Middle frontal gyrus (tissue), 1 donor: ENCODE measurements around the gene BMP2K.
A peak's percentile ranks its signal among the peaks of the same experiment; 100 is the strongest.

Source experiments
- DNase-seq: peaks from one replicate; pipeline ENCODE4 v3.0.0-alpha.2; 2015; ENCODE audit warnings: low spot score; ENCODE audit errors: extremely low spot score

Gene BMP2K

DNA sequence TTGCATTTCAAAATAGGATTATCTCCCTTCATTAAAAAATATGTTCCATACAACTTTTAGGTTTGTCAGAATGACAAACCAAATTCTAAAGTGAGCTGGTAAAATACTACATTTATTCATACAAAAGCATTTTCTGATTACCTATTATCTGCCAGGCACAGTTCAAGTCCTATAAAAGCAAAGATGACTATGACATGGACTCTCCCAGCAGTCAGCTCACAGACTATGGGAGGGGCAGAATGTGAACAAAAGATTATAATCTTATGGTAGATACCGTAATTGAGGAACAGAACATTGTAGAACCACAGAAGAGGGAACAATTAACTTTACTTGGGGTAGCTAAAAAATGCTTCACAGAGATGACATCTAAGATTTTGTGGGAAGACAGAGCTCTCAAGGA lies 150.7 kb downstream of the BMP2K start:
- no peak for DNase-seq

GRCh38 chr4:78928835-78929234 lies 152.7 kb downstream of the BMP2K start:
- DNase-seq = no peak

GRCh38 chr4:78930016-78930629 lies 154.0 kb downstream of the BMP2K start:
- DNase-seq = no peak

- DNase-seq = no peak
These were observed 160.8 kb downstream of the BMP2K start for GRCh38 chr4:78936989-78937388.

DNA sequence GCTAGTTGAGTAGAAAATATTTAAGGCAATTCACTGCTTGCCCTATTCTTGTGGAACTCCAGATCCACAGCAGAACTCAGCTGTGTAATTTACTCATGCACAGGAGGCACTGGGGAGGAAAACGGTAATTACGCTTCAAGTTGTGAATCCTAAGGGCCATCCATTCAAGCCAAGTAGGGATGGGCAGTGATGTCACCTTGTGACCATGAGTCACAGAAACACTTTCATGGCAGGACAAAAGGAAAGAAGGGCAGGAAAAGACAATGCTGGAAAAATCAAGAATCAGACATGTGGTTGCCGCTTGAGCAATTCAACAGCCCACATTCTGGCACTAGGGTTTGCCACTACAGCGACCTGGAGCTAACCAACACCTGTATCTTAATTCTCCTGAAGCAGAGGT lies 161.7 kb downstream of the BMP2K start:
- no peak for DNase-seq

DNA sequence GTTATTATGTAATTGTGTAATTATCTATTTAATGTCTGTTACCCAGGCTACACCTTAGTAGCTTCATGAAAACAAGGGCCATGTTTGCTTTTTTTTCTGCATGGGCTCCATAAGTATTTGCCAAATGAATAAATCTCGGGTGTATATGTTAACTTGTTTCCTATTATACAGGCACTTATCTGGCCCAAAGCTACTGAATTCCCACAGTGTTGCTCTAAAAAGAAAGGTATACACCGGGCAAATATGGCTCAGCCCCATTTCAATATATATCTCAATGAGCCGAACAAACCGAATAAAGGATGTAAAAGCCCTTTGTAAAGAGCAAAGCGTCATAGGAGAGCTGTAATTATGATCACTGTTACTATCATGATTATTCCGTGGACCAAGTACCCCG lies 162.3 kb downstream of the BMP2K start:
- DNase-seq = no peak

DNA sequence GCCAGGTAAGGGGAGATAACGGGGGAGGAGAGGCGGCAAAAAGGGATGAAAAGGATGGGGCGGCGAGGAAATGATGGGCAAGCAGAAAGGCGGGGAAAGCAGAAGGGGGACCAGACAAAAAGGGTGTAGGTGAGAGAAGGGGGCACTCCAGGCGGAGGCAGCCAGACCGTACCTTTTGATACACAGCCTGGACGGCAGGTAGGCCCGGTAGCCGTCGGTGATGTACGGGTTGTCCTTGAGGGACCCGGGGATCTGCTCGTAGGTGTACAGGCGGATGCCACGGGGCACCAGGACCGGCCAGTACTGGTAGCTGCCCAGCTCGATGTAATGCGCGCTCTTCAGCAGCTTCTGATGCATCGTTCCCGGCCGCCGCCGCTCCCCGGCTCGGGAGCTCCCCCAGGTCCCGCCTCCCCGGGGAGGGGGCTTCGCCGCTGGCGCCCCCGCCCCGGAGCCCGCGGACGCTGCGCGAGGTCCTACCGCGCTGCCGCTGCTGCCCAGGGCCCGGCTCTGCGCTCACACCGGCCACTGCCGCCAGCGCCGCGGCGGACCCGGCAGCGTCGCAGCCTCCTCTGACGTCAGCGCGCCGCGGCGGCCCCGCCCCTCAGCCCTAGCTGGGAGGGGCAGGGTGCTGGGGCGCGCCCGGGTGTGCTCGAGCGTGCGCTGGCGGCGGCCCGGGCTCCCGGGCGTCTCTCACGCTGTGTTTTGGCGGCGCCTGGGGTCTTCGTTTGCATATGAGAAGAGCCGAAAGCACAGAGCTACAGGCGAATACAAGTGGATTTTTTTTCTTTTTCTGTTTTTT lies 162.9 kb downstream of the BMP2K start, which contains the start of gene PAQR3:
Gene PAQR3, minus strand, starts transcription at position 571 of the 799 bp plus-strand sequence. Its CDS starts 214 bp downstream, at position 357.
- DNase-seq = peak; percentile 82

GRCh38 chr4:78939667-78940008 lies 163.5 kb downstream of the BMP2K start:
- no peak for DNase-seq

- DNase-seq = no peak
These were observed 164.6 kb downstream of the BMP2K start for GRCh38 chr4:78940752-78941151.

DNA sequence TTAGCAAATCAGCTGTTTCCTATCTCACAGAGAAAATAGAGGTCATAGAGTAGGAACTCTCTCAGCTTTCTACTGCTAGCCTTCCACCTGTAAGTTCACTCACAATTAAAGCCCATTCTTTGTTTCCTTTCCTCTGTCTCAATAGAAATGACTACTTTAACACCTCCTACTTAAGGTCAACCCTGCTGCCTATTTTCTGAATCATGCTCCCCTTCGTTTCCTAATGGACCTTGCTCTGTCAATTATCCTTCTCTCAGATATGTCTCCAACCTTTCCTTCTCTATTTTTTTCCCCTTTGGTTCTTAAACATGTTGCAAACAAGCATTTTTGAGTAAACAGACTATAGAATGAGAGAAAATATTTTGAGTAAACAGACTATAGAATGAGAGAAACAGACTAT lies 168.2 kb downstream of the BMP2K start:
- DNase-seq = no peak

DNA sequence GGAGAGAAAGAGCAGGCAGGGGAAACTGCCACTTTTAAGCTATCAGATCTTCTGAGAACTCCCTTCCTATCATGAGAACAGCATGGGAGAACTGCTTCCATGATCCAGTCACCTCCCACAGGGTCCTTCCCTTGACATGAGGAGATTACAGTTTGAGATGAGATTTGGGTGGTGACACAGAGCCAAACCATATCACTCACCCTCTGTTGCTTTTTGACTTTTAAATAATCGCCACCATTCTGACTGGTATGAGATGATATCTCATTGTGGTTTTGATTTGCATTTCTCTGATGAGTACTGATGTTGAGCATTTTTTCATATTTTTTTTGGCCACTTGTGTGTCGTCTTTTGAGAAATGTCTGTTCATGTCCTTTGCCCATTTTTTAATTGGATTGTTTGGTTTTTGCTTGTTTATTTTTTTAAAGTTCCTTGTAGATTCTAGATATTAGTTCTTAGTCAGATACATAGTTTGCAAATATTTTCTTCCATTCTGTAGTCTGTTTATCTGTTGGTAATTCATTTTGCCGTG lies 169.6 kb downstream of the BMP2K start:
- no peak for DNase-seq

- DNase-seq = no peak
These were observed 173.6 kb downstream of the BMP2K start for GRCh38 chr4:78949735-78950134.

DNA sequence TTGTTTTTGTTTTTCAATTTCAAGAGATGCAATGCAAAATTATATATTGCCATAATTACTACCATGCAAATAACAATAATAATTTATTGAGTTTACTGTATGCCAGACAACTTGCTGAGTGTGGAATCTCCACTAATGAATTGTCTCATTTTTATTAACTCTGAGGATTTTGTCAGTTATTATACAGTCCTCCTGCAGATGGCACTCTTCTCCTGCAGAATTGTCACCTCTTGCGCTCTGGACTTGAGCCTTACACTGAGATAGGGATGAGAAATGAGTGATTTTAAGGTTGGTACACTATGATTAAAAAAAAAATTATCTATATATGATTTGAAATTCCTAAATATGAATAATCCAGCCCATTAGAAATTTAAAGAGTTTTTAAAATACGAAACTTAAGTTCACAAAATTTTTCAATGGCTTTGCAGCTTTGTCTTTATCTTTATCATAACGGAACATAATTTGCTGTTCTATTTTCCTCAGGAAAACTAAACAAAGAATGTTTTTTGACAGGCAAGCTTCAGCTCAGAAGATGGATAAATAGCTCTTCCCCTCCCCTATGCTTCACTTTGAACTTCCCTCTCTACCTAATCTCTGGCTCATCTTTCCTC lies 175.8 kb downstream of the BMP2K start:
- no peak for DNase-seq

DNA sequence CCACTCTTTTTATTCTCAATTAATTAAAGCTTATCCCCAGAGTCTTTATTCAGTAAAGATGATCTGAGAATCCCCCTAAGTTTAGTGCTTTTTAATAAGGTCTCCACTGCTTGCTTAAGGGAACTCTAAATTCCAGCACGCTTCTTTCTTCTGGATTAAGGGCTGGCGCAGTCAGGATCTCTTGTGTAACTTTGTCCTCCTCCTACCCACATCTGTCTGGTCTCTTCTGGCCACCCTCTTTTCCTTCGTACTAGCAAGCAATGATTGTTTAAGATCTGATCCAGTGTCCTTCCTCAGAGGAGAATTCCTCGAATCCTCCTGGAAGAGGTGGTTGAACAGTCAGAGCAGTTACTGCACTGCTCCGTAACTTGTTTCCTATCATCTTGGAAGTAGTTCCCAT lies 177.1 kb downstream of the BMP2K start:
- no peak for DNase-seq

- DNase-seq = no peak
These were observed 177.9 kb downstream of the BMP2K start for GRCh38 chr4:78953769-78954666.

- DNase-seq = no peak
These were observed 180.8 kb downstream of the BMP2K start for GRCh38 chr4:78956975-78957374.

GRCh38 chr4:78960926-78961325 lies 184.8 kb downstream of the BMP2K start:
- DNase-seq = no peak
